Esophagus (tissue), 2 donors: ENCODE data around the gene NCLN. TPM values are rescaled to one million over a fixed set of nuclear protein-coding genes. Genes with fewer than 3 reads are reported as not detected.

Experiments used
- H3K27ac ChIP-seq, 2 donors: one replicate each; pipeline ENCODE4 v1.5.1; 2013; ENCODE audit warnings: low read depth in 2 of 2, mild to moderate bottlenecking in 2 of 2, inconsistent platforms in 1 of 2, low read length in 1 of 2, moderate library complexity in 1 of 2
- H3K27me3 ChIP-seq, 2 donors: one replicate each; pipeline ENCODE4 v1.6.1; 2013; ENCODE audit warnings: low read length in 2 of 2, control low read depth in 1 of 2, mild to moderate bottlenecking in 1 of 2; ENCODE audit not compliant: insufficient read depth in 2 of 2, control insufficient read depth in 1 of 2
- H3K36me3 ChIP-seq, 2 donors: one replicate each; pipeline ENCODE4 v1.6.1; 2013; ENCODE audit warnings: low read length in 1 of 2; ENCODE audit not compliant: control insufficient read depth in 2 of 2, insufficient read depth in 2 of 2
- H3K4me1 ChIP-seq, 2 donors: one replicate each; pipeline ENCODE4 v1.6.1; 2013; ENCODE audit warnings: low read length in 1 of 2; ENCODE audit not compliant: control insufficient read depth in 2 of 2, insufficient read depth in 2 of 2
- H3K4me3 ChIP-seq, 2 donors: one replicate each; pipeline ENCODE4 v1.5.1; 2013; ENCODE audit warnings: low read length in 2 of 2, mild to moderate bottlenecking in 2 of 2, low read depth in 1 of 2, moderate library complexity in 1 of 2
- H3K9me3 ChIP-seq, 2 donors: one replicate each; pipeline ENCODE4 v1.6.1; 2013; ENCODE audit warnings: mild to moderate bottlenecking in 2 of 2, low read depth in 1 of 2, low read length in 1 of 2, moderate library complexity in 1 of 2; ENCODE audit not compliant: control insufficient read depth in 2 of 2, insufficient read depth in 1 of 2
- WGBS, 2 donors: extraction: QIAGEN DNeasy Blood & Tissue Kit; methylation state at CpG; one replicate each; pipeline ENCODE4 v1.1.7; 2013; 5-methylcytosine and 5-hydroxymethylcytosine counted together
- polyA plus RNA-seq, 2 donors: library from polyadenylated mRNA; stranded (reverse); fragments of 200-250 nt; gene quantifications; one replicate each; pipeline ENCODE4 v1.2.3, GENCODE V29; 2013
- donor health status: healthy with polysubstance abuse.
- donor health status: Bipolar disorder and iron deficiency.

Gene NCLN
- polyA plus RNA-seq, 2 donors, result 23.9 to 24.9 TPM

- Histone ChIP-seq H3K27me3 (no peaks in the 10 kb centered on the region), H3K36me3 (no peaks in the 10 kb centered on the region), H3K9me3 (peaks cover 4 to 12% of the 10 kb centered on the region in 2 donors), H3K4me1 (no peaks in the 10 kb centered on the region), H3K27ac (no peak overlapping the region), H3K4me3 (no peak overlapping the region)
- 71 to 72% methylated on average over 7 of the region's 7 CpGs for WGBS, 2 donors
These were observed 64.9 kb downstream of the NCLN start for GRCh38 chr19:3250675-3251074.

GRCh38 chr19:3251229-3251628 lies 65.5 kb downstream of the NCLN start:
- no peaks in the 10 kb centered on the region for H3K36me3 ChIP-seq
- H3K27me3 ChIP-seq, result no peaks in the 10 kb centered on the region
- no peaks in the 10 kb centered on the region for H3K4me1 ChIP-seq
- H3K4me3 ChIP-seq, result no peak overlapping the region
- WGBS, 2 donors, result 63 to 69% methylated on average over 8 of the region's 8 CpGs
- H3K27ac ChIP-seq, result no peak overlapping the region
- H3K9me3 ChIP-seq, result peaks cover 4 to 12% of the 10 kb centered on the region in 2 donors

- Histone ChIP-seq H3K4me3 (no peak overlapping the region), H3K36me3 (no peaks in the 10 kb centered on the region), H3K27me3 (no peaks in the 10 kb centered on the region), H3K9me3 (peaks cover 4 to 12% of the 10 kb centered on the region in 2 donors), H3K4me1 (no peaks in the 10 kb centered on the region), H3K27ac (no peak overlapping the region)
- WGBS, 2 donors, result 83% methylated on average over 2 of the region's 2 CpGs
These were observed 66.9 kb downstream of the NCLN start for GRCh38 chr19:3252650-3253049.

- H3K27me3 ChIP-seq, result no peaks in the 10 kb centered on the region
- no peak overlapping the region for H3K4me3 ChIP-seq
- H3K27ac ChIP-seq, result no peak overlapping the region
- peaks cover 4 to 12% of the 10 kb centered on the region in 2 donors for H3K9me3 ChIP-seq
- H3K4me1 ChIP-seq, result no peaks in the 10 kb centered on the region
- no peaks in the 10 kb centered on the region for H3K36me3 ChIP-seq
- 50 to 57% methylated on average over 3 of the region's 3 CpGs for WGBS, 2 donors
These were observed 67.5 kb downstream of the NCLN start for GRCh38 chr19:3253270-3253669.

- Histone ChIP-seq H3K9me3 (peaks cover 4 to 12% of the 10 kb centered on the region in 2 donors), H3K4me1 (no peaks in the 10 kb centered on the region), H3K36me3 (no peaks in the 10 kb centered on the region), H3K27ac (no peak overlapping the region), H3K27me3 (no peaks in the 10 kb centered on the region), H3K4me3 (no peak overlapping the region)
These were observed 68.8 kb downstream of the NCLN start for GRCh38 chr19:3254520-3254919.

- Histone ChIP-seq H3K36me3 (no peaks in the 10 kb centered on the region), H3K4me3 (no peak overlapping the region), H3K27ac (no peak overlapping the region), H3K9me3 (peaks cover 4 to 12% of the 10 kb centered on the region in 2 donors), H3K27me3 (no peaks in the 10 kb centered on the region), H3K4me1 (no peaks in the 10 kb centered on the region)
- WGBS, 2 donors, result 83 to 87% methylated on average over 8 of the region's 8 CpGs
These were observed 71.3 kb downstream of the NCLN start for GRCh38 chr19:3257071-3257470.

Other genes with a start within 250 kb of the NCLN start
- gene ZNF77, start 241.0 kb upstream of the NCLN start, polyA plus RNA-seq, result 1 to 10 TPM; 2.6 TPM
- 1 to 10 TPM; 1.1 to 2.6 TPM for gene TLE6, start 208.4 kb upstream of the NCLN start, polyA plus RNA-seq
- gene TLE2, start 156.7 kb upstream of the NCLN start, polyA plus RNA-seq, result 10 to 100 TPM; 10.1 to 16.0 TPM
- gene TLE5, start 123.4 kb upstream of the NCLN start, polyA plus RNA-seq, result 100 to 1,000 TPM; 356 to 578 TPM
- 10 to 100 TPM; 18.5 to 20.0 TPM for gene GNA11, start 91.6 kb upstream of the NCLN start, polyA plus RNA-seq
- gene GNA15, start 49.9 kb upstream of the NCLN start, polyA plus RNA-seq, result 100 to 1,000 TPM; 118 to 135 TPM
- 1 to 10 TPM; 1.5 to 2.4 TPM for gene S1PR4, start 7.2 kb upstream of the NCLN start, polyA plus RNA-seq
- under 1 TPM; 0.06 to 0.16 TPM for gene CELF5, start 38.7 kb downstream of the NCLN start, polyA plus RNA-seq
- 10 to 100 TPM; 15.4 to 48.1 TPM for gene NFIC, start 180.7 kb downstream of the NCLN start, polyA plus RNA-seq